SIG-M5 treated with dmso at 0.1 percent for 504 hours (cell line): ENCODE measurements around the gene KCNJ12.
"Not testable (repeated sequence)": the region's sequence is repeated elsewhere in the genome, so short reads cannot be mapped to it uniquely, and the experiment has no call there.

Experiments used
- DNase-seq: peaks from one replicate; lab custom pipeline; 2025; ENCODE audit not compliant: unreplicated experiment; lab: John Stamatoyannopoulos, UW

KCNJ12 gene

DNA sequence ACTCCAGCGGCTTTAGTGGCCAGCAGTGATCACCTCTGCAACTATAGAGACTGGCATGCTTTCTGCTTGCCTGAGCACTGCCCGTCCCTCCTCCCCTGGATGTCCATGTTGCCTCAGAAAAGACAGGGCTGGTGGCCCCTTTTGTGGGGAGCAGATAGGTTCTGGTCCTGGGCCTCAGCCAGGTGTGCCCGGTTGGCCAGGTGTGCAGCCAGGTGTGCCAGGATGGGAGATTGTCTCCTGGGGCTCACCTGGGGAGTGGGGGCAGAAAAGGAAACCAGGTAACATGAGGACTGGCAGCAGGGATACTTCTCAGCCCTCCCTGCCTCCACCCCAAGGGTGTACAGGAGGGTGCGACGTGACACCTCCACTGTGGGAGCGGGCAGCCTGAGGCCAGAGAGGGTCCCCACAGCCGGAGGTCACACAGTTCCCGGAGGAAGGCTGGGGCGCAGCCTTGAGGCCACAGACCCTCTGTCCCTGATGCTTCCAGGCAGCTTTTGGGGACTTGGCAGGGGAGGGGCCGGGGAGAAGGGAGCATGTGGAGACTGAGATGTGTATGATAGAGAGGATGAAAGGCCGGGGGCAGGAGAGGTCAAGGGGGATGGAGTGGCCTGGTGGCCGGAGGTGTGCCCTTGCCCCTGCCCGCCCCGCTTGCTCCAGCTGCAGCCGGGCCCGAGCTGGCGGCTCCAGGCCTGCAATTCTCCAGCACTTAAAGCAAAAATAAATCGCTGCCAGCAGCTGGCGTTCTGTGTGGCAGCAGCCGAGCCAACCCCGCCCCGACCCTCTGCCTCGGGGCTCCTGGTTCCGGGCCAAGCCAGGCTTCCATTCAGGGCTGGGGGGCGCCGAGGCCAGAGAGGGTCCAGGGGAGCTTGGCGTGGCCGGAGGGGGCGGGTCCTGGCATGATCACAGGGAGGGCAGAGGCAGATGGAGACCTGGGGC lies 6.7 kb downstream of the KCNJ12 start:
- no peak for DNase-seq

DNA sequence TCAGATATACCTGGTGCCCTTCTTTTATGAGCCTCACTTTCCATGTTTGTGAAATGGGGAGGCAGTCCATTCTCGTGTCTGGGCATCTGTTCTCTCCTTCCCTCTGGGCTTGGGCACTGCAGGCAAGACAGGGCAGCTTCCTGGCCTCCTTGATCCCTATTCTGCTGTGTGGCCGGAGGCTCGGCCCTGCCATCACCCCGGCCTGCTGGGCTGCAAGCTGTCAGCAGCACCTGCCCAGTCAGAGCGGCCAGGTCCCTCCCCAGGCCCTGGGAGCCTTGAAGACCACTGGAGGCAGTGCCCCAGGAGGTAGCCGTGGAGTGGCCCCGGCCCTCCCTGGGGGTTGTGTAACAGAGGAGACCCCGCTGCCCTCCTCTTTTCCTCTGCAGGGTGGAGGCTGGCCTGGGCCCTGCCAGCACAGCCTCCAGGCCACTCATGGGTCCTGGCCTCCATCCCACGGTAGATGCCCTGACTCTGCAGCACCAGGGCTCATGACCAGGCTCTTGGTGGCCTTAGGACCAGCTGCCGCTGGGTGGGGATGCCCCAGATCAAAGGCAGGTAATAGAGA lies 9.2 kb downstream of the KCNJ12 start:
- no peak for DNase-seq

DNA sequence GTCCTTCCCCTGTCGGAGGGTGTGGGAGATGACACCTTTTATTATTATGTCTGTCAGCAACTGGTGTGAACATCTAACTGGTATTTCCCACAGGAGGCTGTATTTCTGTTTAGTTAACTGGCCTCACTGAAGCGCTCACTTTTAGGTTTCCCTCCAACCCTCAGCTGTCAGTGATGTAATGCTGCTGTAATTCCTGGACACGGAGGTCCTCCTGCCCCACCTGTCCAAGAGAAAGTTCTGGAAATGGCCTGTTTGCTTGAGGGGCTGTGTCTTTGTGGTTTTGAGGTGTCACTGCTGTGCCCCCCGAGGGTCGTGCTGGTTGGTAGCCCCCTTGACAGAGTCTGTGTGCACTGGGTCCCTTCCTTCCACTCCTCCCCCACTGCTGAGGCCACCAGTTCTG lies 11.5 kb downstream of the KCNJ12 start:
- DNase-seq = no peak

DNA sequence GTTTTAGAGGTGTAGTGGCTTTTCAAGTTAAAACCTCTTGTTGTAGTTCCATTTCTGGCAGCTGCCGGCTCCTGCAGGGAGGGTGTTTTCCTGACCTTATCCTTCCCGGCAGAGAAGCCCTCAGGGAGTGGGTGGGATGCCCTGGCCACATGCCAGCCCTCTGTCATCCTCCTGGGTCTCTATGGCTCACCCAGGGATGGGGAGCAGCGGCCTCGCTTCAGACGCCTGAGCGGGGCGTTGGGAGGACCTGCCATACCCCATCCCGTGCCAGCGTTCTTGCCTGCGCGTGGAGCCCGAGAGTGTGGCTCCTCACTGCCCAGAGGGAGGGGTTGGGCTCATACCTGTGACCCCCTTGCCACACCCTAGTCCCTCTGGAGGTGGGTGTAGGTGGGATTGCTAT lies 11.9 kb downstream of the KCNJ12 start:
- DNase-seq = no peak

DNA sequence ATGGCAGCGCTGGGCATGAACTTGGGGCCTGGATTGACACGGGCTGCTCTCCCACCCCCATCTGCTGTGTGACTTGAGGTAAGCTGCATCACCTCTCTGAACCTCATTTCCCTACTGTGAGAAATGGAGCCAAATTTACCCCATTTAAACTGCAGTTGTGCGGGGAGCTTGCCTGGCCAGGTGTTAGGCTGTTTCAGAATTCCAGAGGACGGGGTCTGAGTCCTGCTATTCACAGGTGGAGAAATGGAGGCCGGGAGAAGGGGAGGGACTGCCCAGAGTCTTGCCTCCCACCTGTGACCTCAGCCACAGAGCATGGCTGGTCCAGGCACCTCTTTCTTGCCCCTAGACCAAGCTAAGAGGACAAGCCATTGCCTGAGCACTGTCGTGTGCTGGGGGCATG lies 12.8 kb downstream of the KCNJ12 start:
- DNase-seq = no peak

DNA sequence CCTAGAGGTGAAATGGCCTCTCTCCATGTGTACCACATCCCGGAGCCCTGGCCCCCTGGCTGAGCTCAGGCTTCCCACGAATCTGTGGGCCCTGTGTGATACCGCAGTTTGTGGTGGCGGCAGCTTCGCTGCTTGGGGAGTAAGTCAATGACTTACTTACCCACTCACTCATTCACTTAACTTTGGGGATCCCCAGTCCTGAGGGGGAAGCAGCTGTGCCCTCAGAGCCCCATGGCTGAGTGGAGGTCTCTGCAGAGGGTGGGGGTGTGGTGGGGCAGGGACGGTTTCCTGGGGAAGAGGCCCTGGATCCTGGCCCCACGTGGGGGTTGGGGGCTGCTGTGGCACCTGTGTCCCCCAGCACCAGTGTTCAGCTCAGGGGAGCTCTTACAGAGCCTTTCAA lies 13.2 kb downstream of the KCNJ12 start:
- no peak for DNase-seq

DNA sequence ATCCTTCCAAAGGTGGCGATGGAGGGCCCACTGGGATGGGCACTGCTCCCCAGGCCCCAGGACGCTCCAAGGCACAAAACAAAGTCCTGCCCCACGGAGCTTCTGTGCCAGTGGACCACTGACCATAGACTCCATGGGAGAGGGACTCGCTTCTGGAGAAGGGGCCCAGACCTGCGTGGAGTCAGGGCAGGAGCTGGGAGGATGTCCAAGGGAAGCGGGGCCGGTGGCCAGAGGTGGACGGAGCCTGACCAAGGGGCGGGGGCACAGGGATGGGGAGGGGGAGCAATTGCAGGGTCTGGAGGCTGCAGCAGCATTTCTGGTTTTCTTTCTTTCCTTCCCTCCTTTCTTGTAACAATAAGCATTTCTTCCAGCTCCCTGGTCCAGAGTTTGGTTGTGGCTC lies 14.1 kb downstream of the KCNJ12 start:
- DNase-seq = no peak

DNA sequence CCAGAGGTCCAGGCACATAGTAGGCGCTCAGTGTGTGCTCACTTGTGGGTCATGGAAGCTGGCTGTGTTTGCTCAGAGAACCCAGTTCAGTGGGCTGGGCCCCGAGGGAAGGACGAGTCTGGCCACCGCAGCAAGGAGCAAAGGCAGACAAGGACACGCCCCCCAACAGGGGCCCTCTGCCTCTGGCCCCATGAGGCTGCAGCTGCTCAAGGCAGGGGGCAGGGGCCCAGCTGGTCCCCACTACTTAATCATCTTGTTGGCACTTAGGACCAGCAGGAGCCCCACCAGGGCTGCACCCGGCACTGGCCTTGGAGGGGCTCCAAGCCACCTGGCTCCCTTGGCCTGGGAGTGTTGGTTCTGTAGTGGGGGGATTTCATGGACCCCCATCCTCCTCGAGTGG lies 16.1 kb downstream of the KCNJ12 start:
- DNase-seq = no peak

DNA sequence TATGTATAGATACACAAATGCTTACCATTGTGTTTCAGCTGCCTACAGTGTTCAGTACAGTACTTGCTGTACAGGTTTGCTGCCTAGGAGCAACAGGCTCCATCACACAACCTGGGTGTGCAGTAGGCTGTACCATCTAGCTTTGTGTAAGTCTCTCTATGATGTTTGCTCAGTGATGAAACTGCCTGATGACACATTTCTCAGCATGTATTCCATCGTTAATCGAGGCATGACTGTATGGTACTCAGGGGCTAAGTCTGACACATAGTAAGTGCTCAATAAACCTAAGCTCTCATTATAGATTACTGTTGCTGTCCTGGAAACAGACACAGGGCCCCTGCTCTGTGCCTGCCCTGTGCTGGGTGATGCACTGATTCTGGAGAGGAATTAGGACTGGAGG lies 18.1 kb downstream of the KCNJ12 start:
- DNase-seq = peak; percentile 27

DNA sequence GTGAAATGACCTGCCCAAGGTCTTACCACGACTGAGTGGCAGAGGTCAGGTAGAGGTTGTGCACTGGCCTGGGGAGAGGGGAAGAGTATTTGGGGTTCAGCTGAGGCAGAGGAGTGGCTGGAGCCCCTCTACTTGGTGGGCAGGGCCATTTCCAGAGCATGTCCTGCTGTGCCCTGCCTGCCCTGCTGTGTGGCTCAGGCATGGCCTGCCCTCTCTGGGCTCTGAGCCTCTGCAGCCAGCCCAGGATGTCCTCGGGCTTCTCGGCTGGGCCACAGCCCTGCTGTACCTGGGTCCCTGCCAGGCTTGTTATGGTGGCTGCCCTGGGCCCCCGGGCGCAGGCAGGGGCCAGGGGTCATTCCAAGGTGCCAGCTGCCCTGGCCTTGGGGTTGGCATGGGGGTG lies 19.6 kb downstream of the KCNJ12 start:
- no peak for DNase-seq

DNA sequence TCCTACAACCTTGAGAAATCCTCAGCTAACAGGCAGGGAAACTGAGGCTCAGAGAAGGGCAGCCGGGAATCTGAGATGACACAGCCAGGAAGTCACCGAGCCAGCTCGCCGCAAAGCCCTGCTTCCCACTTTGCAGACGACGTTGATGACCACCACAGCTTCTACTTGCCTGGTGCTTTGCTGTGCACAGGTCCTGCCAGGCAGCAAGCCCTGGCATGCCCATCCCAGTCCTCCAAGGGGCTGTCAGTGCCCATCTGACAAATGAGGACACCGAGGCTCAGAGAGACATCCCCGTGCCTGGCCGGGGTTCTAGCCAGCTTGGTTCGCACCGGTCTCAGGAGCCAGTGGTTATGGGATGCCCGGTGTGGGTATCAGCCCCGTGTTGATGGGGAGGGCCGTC lies 20.1 kb downstream of the KCNJ12 start:
- no peak for DNase-seq

DNA sequence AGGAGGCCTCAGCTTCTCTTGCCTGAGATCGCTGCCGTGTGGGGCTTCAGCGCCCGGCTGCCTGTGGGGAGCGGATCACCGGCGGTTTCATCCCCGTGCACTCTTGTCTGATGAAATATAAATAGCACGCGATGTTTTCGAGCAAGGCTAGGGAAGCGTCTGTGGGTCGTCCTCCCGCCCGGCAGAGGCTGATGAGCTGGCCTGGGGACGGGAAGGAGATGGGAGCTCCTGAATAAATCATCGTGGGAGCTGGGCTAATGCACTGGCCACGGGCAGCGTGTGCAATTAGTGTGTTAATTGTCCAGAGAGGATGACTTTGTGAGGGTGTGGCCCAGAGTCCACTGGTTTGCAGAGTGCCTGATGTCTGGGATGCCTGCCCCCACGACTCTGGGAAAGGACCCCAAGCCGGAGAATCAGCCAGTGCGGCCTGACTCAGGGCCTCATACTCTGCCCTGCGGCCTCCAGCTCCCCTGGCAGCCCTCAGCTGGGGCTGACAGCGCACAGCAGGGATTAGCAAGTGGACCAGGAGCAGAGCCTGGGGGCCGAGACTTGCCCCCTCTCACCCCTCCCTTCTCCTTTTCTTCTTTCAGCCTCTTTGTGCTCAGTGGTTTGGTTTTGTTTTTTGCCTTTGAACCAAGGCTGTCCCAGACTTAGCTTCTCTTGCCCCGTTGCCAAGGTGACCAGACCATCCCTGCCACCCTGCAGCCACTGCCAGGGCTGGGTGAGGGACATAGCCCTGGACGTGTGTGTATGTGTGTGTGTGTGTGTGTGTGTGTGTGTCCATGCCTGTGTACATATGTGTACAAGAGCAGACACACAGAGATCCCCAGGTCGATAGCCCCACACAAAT lies 21.4 kb downstream of the KCNJ12 start:
- DNase-seq = no peak

DNA sequence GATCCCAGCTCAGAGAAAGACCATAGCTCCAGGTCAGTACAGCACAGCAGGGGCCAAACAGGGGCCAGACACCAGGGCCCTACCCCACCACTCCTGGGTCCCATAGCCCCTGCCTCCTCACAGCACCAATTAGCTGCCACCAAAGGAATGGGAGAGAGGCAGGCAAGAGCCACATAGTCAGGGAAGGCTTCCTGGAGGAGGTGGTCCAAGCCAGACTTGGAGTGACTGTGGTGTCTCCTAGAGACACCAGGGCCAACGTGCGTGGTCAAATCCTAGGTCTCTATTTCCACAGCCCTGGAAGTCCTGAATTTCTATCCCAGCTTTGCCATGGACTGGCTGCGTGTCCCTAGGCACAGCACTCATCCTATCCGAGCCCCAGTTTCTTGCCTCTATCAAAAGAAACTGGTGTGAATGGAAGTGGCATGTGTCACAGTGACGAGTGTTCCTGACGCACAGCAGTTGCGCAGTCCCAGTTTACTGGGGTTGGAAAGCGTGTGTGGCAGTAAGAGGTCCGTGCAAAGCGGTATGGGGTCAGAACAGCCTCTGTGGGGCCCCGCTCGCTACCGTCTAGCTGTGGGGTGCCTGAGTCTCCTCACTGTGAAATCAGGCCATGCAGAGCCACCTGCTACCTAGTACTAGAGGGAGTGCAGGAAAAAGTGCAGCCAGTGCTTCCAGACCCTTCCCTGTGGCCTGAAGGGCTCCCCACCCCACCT lies 23.5 kb downstream of the KCNJ12 start:
- no peak for DNase-seq

DNA sequence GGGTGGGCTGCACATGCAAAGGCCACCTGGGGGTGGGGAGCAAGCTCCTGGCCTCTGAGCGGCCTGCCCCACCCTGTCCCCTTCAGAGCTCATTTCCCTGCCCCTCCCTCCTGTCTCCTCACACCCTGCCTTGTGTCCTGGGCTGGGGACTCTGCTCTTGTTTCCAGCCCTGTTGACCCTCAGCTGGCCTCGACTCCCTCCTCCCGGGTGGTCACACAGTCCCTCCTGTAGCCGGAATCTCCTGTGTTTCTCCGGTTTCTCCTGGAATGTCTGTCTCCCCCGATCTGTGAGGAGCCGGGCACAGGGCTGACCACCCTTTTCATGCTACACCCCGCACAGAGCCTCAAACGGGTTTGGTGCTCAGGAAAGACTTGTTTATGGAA lies 24.0 kb downstream of the KCNJ12 start:
- DNase-seq = not testable (repeated sequence)

DNA sequence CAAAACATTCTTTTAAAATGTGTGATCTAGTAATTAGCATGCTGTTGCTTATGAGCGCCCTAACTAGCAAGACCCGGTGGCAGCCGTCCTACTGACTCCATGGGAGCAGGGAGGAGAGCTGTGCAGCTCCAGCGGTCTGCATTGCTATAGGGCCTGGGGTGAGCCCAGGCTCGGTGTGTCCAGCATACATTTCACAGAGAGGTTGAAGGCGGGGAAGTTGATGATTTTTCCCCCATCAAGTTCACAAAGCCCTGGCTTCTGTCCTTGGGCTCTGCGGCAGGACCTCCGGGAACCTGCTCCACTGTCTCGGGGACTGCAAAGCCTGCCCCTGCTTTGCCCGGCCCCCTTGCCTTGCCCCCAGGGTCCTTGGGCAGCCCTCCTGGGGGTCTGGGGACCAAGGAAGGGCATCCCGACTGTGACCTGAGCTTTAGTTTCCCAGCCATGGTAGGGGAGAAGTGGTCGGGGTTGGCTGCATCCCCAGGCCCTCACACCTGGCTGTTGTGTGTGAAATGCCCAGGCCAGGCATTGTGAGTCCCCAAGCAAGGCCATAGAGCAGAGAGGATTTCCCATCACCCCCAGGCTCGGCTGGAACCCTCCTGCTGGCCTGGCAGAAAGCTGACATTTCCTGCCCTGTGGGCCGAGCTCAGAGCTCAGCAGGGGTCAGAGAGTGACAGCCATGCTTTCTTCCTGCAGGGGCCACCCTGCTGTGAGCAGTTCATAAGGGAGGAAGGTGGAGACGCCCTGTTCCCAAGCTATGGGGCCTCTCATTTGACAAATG lies 24.8 kb downstream of the KCNJ12 start:
- DNase-seq = no peak

DNA sequence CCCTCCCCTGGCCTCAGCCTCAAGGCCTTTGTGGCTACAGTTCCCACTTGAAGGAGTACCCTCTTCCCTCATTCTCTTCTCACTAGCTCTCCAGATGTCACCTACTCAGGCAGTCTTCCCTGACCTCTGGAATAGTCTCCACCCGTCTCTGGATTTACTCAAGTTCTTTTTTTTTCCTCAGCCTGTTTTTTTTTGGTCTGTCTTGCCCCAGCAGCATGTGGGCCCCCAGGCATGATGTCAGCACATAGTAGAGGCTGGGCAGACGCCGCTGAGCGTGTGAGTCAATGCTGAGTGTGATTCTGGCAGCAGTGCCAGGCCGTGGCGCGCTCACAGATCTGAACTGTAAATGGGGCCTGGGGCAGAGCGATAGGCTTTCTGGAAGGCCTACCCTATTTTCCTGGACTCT lies 26.0 kb downstream of the KCNJ12 start:
- not testable (repeated sequence) for DNase-seq

DNA sequence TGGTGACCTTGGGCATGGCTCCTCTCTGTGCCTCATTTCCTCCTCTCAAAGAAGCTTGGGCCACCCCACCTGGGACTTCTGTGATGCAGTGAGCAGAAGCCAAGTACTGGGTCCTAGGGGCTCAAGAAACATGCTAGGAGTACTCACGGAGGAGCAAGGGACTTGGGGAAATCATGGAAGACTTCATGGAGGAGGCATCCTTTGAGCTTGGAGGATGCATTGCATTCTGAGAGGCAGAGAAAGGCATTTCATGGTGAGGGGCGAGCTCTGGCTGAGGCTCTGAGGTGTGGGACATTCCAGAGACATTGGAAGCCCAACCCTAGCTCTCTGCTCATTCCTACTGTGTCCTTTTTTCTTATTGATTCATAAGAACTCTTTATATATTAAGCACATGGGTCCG lies 26.8 kb downstream of the KCNJ12 start:
- not testable (repeated sequence) for DNase-seq

DNA sequence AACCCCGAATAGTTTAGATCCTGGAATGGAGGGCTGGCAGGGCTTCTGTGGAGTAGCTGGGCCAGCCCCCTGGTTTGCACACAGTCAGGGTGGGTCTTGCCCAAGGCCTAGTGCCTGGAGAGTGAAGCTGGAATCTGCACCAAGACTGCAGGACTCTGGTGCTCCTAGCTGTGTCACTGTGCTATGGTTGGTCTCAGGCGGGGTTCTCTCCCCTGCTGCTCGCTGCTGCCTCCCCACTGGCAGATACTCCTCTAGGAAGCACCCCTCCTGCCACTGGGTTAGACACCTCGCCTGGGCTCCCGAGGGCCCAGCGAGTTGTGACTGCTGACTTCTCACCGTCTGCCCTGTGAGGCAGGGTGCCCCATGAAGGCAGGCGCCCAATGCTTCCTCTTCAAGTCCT lies 27.9 kb downstream of the KCNJ12 start:
- not testable (repeated sequence) for DNase-seq

DNA sequence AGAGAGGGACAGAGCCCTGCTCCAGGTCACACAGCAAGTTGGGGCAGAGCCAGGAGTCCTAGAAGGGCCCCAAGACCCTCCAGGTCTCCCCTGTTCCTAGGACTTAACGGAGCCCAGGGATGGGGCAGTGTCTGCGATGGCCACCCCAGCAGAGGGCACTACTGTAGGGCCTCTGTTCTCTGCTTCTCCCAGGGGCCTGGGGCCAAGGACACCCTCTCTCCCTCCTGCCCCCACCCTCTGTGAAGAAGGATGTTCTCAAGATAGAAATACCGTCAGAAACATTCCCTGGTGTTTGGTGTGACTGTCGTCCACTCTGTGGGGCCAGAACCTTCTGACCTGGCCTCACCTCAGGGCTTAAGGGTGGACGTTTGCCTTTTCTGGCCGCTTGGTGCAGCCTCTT lies 28.4 kb downstream of the KCNJ12 start:
- DNase-seq = not testable (repeated sequence)

DNA sequence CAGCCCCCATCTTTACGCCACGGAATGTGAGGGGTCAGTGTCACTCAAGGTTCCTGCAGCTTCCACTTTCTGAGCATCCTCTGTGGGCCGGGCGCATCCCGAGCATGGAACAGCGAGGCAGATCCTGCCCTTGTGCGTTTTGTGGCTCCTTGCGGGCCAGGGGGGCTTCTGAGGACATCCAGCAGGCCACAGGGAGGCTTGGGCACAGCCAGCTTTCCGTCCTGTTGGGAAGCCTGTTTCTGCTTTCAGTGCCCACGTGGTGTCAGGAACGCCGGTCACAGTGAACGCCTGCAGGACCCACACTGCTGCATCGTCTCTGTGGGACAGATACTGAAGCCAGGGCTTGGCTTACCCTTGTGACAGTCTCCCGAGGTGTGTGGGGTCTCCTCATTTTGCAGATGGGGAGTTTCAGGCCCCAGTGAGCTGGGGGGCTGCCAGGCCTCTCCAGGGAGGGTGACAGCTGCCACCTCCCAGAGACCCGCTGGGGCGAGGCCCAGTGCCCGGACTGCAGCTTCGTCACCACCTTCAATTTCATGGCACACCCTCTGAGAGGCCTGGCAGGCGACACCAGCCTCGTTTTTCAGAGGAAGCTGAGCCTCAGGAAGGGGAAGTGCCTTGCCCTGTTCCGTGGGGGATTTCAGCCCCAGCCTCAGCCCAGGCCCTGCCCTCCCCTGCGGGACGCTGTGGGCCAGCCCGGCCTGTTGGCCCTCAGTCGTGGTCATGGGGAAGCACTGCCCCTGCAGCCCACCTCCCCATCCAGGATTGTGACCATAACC lies 29.0 kb downstream of the KCNJ12 start:
- DNase-seq = not testable (repeated sequence)
